Measurements from ENCODE around the gene ACHE.

Gene ACHE

GRCh38 chr7:100884736-100885439, 10.8 kb downstream of the ACHE start:
- DNase-seq (ENCODE audit: low read depth in 2 of 2): no peak

- DNase-seq (ENCODE audit: low read depth in 2 of 2): no peak
Observed at GRCh38 chr7:100882785-100883526, 12.7 kb downstream of the ACHE start.

DNA sequence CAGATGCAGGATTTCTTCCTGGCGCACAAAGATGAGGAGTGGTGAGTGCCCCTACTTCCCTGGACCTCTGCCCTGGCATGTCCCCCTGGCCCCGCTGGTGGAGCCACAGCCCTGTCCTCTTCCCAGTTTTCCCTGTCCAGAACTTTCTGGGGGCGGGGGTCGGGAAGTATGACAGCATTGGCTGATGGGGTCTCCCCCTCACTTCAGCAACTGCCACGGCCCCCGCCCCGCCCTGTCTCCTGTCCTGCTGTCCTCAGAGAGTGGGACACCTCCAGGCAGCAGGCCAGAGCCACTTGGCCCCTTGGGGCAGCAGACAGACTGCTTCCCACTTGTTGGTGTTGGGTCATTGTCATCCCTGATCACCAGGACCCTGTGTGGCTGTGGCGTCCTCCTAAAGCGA, 13.5 kb downstream of the ACHE start:
- DNase-seq (ENCODE audit: low read depth in 2 of 2): no peak

DNA sequence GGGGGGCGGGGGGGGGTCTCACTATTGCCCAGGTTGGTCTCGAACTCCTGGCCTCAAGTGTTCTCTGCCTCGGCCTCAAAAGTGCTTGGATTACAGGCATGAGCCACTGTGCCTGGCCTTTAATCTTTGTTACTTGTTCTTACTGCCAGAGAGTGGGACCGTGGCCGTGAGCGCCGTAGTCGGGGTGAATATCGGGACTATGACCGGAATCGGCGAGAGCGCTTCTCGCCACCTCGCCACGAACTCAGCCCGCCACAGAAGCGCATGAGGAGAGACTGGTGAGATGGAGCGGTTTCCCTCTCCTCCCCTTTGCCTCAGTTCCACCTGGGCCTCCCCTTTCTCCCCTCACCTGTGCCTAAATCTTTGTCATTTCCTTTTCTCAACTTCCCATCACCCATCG, 14.6 kb downstream of the ACHE start:
- no peak for DNase-seq (ENCODE audit: low read depth in 2 of 2)

DNA sequence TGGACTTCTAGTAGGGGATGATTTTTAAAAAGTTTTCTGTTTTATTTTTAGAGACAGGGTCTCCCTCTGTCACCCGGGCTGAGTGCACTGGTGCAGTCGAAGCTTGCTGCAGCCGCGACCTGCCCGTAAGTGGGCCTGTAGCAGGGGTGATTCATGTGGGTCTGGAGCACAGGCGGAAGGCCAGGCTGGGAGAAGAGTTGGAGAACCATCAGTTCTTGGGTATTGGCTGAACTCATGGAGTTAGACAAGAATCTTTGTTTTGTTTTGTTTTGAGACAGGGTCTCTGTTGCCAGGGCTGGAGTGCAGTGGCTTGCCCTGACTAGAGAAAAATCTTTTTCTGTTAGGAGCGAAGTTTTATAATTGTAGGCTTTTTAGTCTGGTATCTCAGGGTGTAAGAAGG, 15.0 kb downstream of the ACHE start:
- no peak for DNase-seq (ENCODE audit: low read depth in 2 of 2)

DNA sequence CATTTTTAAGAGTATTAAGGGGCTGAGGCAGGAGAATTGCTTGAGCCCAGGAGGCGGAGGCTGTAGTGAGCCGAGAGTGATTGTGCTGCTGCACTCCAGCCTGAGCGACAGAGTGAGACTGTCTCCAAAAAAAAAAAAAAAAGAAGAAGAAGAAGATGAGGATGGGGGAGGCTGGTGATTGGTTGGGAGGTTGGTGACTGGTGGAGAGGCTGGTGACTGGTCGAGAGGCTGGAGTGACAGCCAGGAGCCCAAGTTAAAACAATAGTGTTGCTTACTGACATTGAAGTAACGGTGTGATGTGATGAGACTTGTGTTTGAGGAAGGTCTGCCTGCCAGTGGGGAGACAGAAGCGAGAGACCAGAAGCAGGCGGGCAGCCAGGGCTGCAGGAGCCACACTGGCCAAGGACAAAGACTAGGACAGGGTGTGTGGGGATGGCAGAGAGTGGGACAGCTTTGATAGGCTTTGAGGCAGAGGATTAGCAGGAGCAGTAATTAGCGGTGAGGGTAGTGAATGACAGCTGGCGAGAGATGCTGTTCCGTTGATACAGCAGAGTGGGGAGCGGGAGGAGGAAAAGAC, 15.9 kb downstream of the ACHE start:
- no peak for DNase-seq (ENCODE audit: low read depth in 2 of 2)

DNA sequence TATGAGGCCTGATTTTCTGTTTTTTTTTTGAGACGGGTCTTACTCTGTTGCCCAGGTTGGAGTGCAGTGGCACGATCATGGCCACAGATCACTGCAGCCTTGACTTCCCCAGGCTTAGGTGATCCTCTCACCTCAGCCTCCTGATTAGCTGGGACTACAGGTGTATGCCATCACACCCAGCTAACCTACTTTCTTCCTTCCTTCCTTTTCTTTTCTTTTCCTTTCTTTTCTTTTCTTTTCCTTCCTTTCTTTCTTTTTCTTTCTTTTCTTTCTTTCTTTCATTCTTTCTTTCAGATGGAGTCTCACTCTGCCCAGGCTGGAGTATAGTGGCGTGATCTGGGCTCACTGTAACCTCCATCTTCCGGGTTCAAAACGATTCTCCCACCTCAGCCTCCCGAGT, 17.0 kb downstream of the ACHE start:
- no peak for DNase-seq (ENCODE audit: low read depth in 2 of 2)

GRCh38 chr7:100878013-100878412, 17.7 kb downstream of the ACHE start:
- DNase-seq (ENCODE audit: low read depth in 2 of 2): no peak

DNA sequence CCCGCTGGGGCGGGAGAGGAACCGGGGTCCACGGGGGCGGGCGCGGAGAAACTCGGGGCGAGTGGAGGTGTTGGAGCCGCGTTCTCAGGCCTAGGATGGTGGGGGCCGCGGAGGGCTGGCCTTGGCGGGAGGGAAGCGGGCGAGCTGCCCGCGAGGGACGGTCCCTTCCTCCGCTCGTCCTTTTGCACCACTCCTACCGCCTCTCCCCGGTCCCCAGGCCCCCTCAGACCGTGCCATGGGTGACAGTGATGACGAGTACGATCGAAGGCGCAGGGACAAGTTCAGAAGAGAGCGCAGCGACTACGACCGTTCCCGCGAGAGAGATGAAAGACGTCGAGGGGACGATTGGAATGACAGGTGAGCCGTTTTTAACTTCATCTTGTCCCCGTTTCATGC, 20.3 kb downstream of the ACHE start:
- DNase-seq (ENCODE audit: low read depth in 2 of 2): no peak

GRCh38 chr7:100874577-100875355, 20.9 kb downstream of the ACHE start, which contains the start of gene SRRT:
Gene SRRT, plus strand, starts transcription at chr7:100875103. Its CDS starts 488 bp downstream, at chr7:100875591.
- DNase-seq (ENCODE audit: low read depth in 2 of 2): peak; percentile 95 to 98

DNA sequence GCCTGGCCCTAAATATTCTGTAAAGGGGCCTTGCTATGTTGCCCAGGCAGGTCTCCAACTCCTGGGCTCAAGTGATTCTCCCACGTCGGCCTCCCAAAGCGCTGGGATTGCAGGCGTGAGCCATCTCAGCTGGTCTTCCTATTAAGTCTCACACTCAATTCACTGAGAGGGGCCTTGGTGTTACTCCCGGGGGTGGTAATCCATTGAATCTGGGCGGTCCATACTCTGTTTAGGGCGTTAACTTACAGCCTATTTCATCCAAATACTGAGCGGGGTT, 21.4 kb downstream of the ACHE start:
- no peak for DNase-seq (ENCODE audit: low read depth in 2 of 2)

GRCh38 chr7:100873599-100874299, 21.9 kb downstream of the ACHE start:
- no peak for DNase-seq (ENCODE audit: low read depth in 2 of 2)

GRCh38 chr7:100867776-100868485, 27.8 kb downstream of the ACHE start:
- DNase-seq (ENCODE audit: low read depth in 2 of 2): no peak

DNA sequence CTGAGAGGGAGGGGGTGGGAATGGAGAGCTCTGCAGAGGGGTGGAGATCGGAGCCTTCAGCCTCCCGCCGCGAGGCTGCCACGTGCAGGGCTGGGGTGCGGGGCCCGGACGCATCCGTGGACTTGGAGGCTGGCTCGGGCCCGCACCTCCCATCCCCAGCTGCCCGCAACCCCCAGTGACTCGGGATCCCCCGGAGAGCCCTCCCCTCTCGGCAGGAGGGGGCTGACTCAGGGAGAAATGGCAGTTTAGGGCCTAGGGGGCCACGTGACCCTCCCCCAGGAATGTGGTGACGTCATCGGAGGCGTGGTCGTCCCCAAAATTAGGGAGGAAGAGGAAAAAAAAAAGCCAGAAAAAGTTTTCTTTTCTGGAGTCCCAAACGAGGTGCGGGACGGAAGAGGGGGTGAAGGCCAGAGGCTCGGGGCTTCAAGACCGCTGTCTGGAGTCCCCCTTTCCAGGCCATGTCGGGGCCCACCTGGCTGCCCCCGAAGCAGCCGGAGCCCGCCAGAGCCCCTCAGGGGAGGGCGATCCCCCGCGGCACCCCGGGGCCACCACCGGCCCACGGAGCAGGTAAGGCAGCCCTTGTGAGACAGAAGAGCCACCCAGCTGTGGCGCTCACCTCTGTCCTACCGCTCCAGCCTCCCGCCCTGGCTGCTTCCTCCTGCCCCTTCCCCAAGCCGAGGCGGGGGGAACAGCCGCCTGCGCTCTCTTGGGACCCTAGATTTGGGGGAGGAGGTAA, 28.5 kb downstream of the ACHE start, which contains the start of gene TRIP6:
TRIP6 (plus strand) TSS at position 348 of the 736 bp plus-strand sequence; CDS start at position 459, 111 bp downstream.
- DNase-seq (ENCODE audit: low read depth in 2 of 2): peak; percentile 62 to 66

DNA sequence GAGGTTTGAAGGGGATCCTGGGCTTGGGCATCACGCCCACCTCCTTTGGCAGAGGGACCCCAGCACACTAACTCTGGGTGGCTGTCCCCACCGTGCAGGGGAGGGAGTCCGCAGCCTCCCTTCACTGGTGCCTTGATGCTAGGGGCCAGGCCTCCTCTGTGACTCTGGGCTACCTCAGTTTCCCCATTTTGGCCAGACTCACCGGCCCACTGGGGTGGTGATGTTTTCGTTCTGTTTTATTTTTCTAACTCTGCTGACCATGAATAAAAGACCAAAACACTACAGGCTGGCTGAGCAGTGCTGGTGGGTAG, 29.0 kb downstream of the ACHE start:
- no peak for DNase-seq (ENCODE audit: low read depth in 2 of 2)

GRCh38 chr7:100865938-100866728, 29.6 kb downstream of the ACHE start:
- DNase-seq (ENCODE audit: low read depth in 2 of 2): no peak

DNA sequence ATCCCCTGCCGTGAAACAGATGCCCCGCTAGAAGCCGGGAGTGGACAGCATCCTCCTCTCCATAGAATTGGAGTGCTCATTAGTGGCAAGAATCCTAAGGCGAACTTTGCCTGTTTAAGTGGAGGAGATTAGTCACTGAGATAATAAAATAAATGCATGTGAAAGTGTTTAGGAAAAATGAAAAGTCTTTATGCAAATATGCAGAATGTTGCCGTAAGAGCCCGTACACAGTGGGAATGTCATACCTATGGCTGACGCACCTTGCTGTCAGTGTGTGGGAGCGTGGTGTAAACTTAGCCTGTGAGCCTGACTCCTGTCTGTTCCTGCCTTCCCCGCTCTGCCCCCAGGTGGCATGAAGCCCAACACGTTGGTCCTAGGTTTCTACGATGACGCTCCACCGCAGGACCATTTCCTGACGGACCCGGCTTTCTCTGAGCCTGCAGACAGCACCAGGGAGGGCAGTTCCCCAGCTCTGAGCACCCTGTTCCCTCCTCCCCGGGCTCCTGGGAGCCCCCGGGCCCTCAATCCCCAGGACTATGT, 30.2 kb downstream of the ACHE start:
- no peak for DNase-seq (ENCODE audit: low read depth in 2 of 2)

GRCh38 chr7:100864263-100864845, 31.3 kb downstream of the ACHE start:
- DNase-seq (ENCODE audit: low read depth in 2 of 2): no peak

DNA sequence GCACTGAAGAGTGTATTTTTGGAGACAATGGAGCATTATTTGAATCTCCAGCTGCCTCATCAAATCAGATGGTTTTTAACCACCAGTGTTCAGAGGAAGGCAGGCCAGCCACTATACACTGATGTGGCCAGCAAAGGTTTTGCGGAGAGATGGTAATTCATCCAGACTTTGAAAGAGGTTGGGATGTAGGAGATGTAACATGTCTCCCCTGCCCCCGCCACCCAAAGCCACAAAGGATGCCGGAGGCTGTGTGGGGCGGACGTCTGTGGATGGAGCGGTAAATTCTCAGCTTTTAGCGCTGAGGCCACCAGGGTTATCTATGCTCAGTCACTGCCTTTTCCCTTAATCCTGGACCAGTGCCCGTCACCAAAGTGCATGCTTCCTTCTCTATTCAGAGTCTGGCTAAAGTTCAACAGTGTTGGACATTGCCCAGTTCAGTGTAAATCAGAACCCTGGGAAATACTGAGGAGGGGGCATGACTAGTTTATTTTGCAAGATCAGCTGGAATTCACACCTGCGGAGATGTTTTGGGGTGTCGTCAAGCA, 32.2 kb downstream of the ACHE start:
- no peak for DNase-seq (ENCODE audit: low read depth in 2 of 2)

Measured in stimulated activated CD4-positive, alpha-beta T cell treated with anti-CD3 and anti-CD28 coated beads, Interleukin-1b, Interleukin-23, amount 100 ng/mL, for 4 hours (primary cell).